Caco-2 (cell line): ENCODE data around the gene HMCN1. TPM values are rescaled to one million over a fixed set of nuclear protein-coding genes. Genes with fewer than 3 reads are reported as not detected.
"Not testable (repeated sequence)": the region's sequence is repeated elsewhere in the genome, so short reads cannot be mapped to it uniquely, and the experiment has no call there.

Experiments
- BruUV-seq: library from RNA; stranded (reverse); fragments of 400-500 nt; replicated peaks from 2 replicates; lab custom pipeline; 2021; lab: Mats Ljungman, UMichigan
- CTCF ChIA-PET: fragments of 300-600 bp; sonication (Branson Sonifier 250); formaldehyde crosslinking; loops from one replicate; lab custom pipeline; 2022; ENCODE audit warnings: antibody characterized with exemption; lab: Charles Lee
- POLR2A ChIA-PET: fragments of 300-600 bp; sonication (Branson Sonifier 250); formaldehyde crosslinking; loops from one replicate; lab custom pipeline; 2022; ENCODE audit warnings: antibody characterized with exemption; lab: Charles Lee
- DNase-seq, 2 experiments: peaks; one replicate each; pipeline versions ENCODE4 v3.0.0 to v3.0.0-alpha.2; 2020 to 2022
- H3K27me3 ChIP-seq: replicated peaks from 2 replicates; pipeline ENCODE4 v1.6.0; 2011; ENCODE audit warnings: low read length; ENCODE audit not compliant: control insufficient read depth, insufficient read depth
- H3K36me3 ChIP-seq: 2 replicates; pipeline ENCODE4 v1.5.1; 2011; ENCODE audit warnings: low read length; ENCODE audit not compliant: control insufficient read depth, insufficient read depth
- H3K4me1 ChIP-seq: fragments of 250-450 bp; sonication (Bioruptor Pico); 2 replicates; pipeline ENCODE4 v1.5.1; 2020; ENCODE audit warnings: mild to moderate bottlenecking
- H3K4me3 ChIP-seq: 2 replicates; pipeline ENCODE4 v1.5.1; 2011; ENCODE audit warnings: low read depth, mild to moderate bottlenecking, control low read depth, low read length
- H3K9me3 ChIP-seq: fragments of 250-450 bp; sonication (Bioruptor Pico); 2 replicates; pipeline ENCODE4 v1.5.1; 2020; ENCODE audit warnings: mild to moderate bottlenecking, moderate library complexity
- H3K27ac Mint-ChIP-seq: one replicate; pipeline ENCODE4 v1.8.0; 2022; ENCODE audit warnings: mixed read lengths; ENCODE audit not compliant: unreplicated experiment
- H3K27me3 Mint-ChIP-seq: one replicate; pipeline ENCODE4 v1.8.0; 2022; ENCODE audit warnings: mixed read lengths; ENCODE audit not compliant: insufficient read depth, unreplicated experiment
- H3K36me3 Mint-ChIP-seq: one replicate; pipeline ENCODE4 v1.8.0; 2022; ENCODE audit warnings: mild to moderate bottlenecking, mixed read lengths; ENCODE audit not compliant: insufficient read depth, unreplicated experiment
- H3K4me1 Mint-ChIP-seq: one replicate; pipeline ENCODE4 v1.8.0; 2022; ENCODE audit warnings: low read depth, mixed read lengths; ENCODE audit not compliant: unreplicated experiment
- H3K4me3 Mint-ChIP-seq: one replicate; pipeline ENCODE4 v1.8.0; 2022; ENCODE audit warnings: mild to moderate bottlenecking, moderate library complexity, mixed read lengths; ENCODE audit not compliant: unreplicated experiment
- H3K9me3 Mint-ChIP-seq: one replicate; pipeline ENCODE4 v1.8.0; 2022; ENCODE audit warnings: mixed read lengths; ENCODE audit not compliant: unreplicated experiment
- intact Hi-C: fragments of 100-400 bp; cut with micrococcal nuclease; formaldehyde crosslinking; loops from one replicate; pipeline ENCODE4 v1.10.0; 2022; ENCODE audit not compliant: unreplicated experiment
- total RNA-seq: library from RNA; stranded (reverse); gene quantifications from 2 replicates; pipeline ENCODE4 v1.2.3, GENCODE V29; 2022
- TF ChIP-seq, protein P1 (sequence below), 2 experiments: fragments of 200-600 bp in 1 of 2; IDR thresholded peaks; 1 replicate in 1 of 2; 2 replicates in 1 of 2; pipeline versions ENCODE4 v1.5.1 to v1.8.0; 2011 to 2022; ENCODE audit warnings: antibody characterized with exemption in 1 of 2, control low read depth in 1 of 2, inconsistent platforms in 1 of 2, low read depth in 1 of 2, low read length in 1 of 2, mild to moderate bottlenecking in 1 of 2, moderate library complexity in 1 of 2; ENCODE audit not compliant: insufficient read depth in 1 of 2, severe bottlenecking in 1 of 2, unreplicated experiment in 1 of 2

HMCN1 gene
- total RNA-seq, 1 experiment from 2014 or later: 0.02 TPM

DNA sequence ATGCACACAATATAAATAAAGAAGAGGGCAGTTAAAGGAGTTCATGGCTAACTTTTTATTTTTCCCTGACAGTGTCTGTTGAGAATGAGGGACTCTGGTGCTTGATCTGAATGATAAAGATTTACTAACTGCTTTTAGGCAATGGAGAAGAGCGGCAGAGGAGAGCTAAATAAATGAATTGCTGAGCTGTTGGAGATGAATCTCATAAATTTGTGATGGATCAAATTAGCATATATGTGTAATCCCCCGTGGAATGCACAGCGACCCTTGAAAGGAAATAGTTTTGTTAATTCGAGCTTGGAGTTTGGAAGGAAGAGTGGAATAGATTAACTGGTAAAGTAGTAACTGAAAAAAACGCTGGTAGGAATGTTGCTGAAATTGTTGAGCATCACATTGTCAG is 40.2 kb downstream of the HMCN1 start:
- no peaks in the 10 kb centered on the region for H3K36me3 ChIP-seq
- Mint-ChIP-seq H3K9me3 (no peaks in the 10 kb centered on the region), H3K36me3 (no peaks in the 10 kb centered on the region), H3K4me3 (no peak overlapping the region), H3K27ac (no peak overlapping the region), H3K4me1 (no peaks in the 10 kb centered on the region), H3K27me3 (peaks cover 2% of the 10 kb centered on the region)
- TF ChIP-seq, protein P1, sequence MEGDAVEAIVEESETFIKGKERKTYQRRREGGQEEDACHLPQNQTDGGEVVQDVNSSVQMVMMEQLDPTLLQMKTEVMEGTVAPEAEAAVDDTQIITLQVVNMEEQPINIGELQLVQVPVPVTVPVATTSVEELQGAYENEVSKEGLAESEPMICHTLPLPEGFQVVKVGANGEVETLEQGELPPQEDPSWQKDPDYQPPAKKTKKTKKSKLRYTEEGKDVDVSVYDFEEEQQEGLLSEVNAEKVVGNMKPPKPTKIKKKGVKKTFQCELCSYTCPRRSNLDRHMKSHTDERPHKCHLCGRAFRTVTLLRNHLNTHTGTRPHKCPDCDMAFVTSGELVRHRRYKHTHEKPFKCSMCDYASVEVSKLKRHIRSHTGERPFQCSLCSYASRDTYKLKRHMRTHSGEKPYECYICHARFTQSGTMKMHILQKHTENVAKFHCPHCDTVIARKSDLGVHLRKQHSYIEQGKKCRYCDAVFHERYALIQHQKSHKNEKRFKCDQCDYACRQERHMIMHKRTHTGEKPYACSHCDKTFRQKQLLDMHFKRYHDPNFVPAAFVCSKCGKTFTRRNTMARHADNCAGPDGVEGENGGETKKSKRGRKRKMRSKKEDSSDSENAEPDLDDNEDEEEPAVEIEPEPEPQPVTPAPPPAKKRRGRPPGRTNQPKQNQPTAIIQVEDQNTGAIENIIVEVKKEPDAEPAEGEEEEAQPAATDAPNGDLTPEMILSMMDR (IDR thresholded peaks at IDR 0.05; ENCODE audit: insufficient read depth in 1 of 2, low read depth in 1 of 2, low read length in 1 of 2, severe bottlenecking in 1 of 2, unreplicated experiment in 1 of 2): no peak
- no peaks in the 10 kb centered on the region for H3K9me3 ChIP-seq
- POLR2A ChIA-PET: interaction anchor here (0.6 kb wide), 1 partner anchor 12 kb away, joined by 3 read pairs; no protein-coding TSS in a partner anchor
- CTCF ChIA-PET: no interaction called here
- DNase-seq: no peak
- no peaks in the 10 kb centered on the region for H3K4me1 ChIP-seq
- H3K4me3 ChIP-seq: no peak overlapping the region
- no TSS peak for BruUV-seq
- H3K27me3 ChIP-seq: no peaks in the 10 kb centered on the region
- intact Hi-C loops: no loop called here

DNA sequence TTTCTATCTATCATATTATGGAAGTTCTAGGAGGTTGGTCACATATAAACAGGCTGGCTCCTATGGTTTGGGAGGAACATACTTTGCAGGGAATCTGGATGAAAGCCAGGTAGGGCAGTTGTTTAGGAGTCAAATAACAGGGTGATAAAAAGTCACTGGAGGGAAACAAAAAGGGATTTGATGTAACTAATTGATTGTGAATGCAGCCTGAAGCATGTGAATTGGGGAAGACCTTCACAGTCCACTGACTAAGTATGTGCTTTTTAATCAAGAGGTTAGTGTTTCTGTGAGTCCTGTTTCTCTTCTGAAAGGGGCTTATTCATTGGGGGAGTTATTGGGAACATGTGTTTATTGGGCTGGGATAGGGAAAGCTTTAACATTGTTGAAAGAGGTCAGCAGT is 41.3 kb downstream of the HMCN1 start:
- no peak for DNase-seq
- Histone ChIP-seq H3K4me1 (no peaks in the 10 kb centered on the region), H3K36me3 (no peaks in the 10 kb centered on the region), H3K27me3 (no peaks in the 10 kb centered on the region), H3K9me3 (no peaks in the 10 kb centered on the region), H3K4me3 (no peak overlapping the region)
- H3K4me3 Mint-ChIP-seq: no peak overlapping the region
- intact Hi-C loops: no loop called here
- H3K4me1 Mint-ChIP-seq: no peaks in the 10 kb centered on the region
- no peaks in the 10 kb centered on the region for H3K36me3 Mint-ChIP-seq
- H3K27me3 Mint-ChIP-seq: peaks cover 2% of the 10 kb centered on the region
- H3K27ac Mint-ChIP-seq: no peak overlapping the region
- H3K9me3 Mint-ChIP-seq: no peaks in the 10 kb centered on the region
- POLR2A ChIA-PET: no interaction called here
- CTCF ChIA-PET: no interaction called here
- TF ChIP-seq, protein P1 (IDR thresholded peaks at IDR 0.05; ENCODE audit: insufficient read depth in 1 of 2, low read depth in 1 of 2, low read length in 1 of 2, severe bottlenecking in 1 of 2, unreplicated experiment in 1 of 2): no peak
- BruUV-seq: no TSS peak

DNA sequence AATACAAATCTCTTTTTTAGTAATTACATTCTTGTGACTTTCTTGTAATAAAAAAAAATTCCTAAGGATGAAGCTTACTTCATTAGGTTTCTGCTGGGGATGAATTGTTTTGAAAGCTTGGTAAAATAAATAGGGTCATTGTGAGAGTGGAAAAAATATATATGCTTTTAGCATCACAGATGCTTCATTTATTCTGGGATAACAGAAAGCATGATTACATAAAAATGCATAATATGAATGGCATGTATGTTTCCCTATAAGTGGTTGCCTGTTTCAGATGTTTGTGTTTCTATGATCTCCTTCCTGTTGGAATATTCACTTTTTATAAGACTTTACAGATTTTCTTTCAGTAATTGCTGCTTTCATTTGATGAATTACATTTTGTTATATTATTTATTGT is 42.3 kb downstream of the HMCN1 start:
- no peak for DNase-seq
- H3K27ac Mint-ChIP-seq: no peak overlapping the region
- CTCF ChIA-PET: no interaction called here
- H3K27me3 ChIP-seq: no peaks in the 10 kb centered on the region
- intact Hi-C loops: no loop called here
- no peaks in the 10 kb centered on the region for H3K9me3 Mint-ChIP-seq
- H3K4me3 Mint-ChIP-seq: no peak overlapping the region
- TF ChIP-seq, protein P1 (IDR thresholded peaks at IDR 0.05; ENCODE audit: insufficient read depth in 1 of 2, low read depth in 1 of 2, low read length in 1 of 2, severe bottlenecking in 1 of 2, unreplicated experiment in 1 of 2): no peak
- no peaks in the 10 kb centered on the region for H3K4me1 Mint-ChIP-seq
- no peaks in the 10 kb centered on the region for H3K9me3 ChIP-seq
- no TSS peak for BruUV-seq
- H3K4me1 ChIP-seq: no peaks in the 10 kb centered on the region
- H3K36me3 Mint-ChIP-seq: no peaks in the 10 kb centered on the region
- H3K27me3 Mint-ChIP-seq: peaks cover 2% of the 10 kb centered on the region
- no peaks in the 10 kb centered on the region for H3K36me3 ChIP-seq
- H3K4me3 ChIP-seq: no peak overlapping the region
- POLR2A ChIA-PET: no interaction called here

DNA sequence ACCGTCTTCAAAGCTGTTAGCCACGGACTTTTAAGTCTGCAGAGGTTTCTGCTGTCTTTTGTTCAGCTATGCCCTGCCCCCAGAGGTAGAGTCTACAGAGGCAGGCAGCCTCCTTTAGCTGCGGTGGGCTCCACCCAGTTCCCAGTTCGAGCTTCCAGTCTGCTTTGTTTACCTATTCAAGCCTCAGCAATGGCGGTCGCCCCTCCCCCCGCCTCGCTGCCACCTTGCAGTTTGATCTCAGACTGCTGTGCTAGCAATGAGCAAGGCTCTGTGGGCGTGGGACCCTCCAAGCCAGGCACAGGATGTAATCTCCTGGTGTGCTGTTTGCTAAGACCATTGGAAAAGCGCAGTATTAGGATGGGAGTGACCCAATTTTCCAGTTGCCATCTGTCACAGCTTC is 49.7 kb downstream of the HMCN1 start:
- CTCF ChIA-PET, BruUV-seq: not testable (repeated sequence)

More for the DNA sequence above, 49.7 kb downstream of the HMCN1 start:
- intact Hi-C loops, H3K27me3 Mint-ChIP-seq, H3K9me3 Mint-ChIP-seq, DNase-seq, H3K4me1 Mint-ChIP-seq, H3K9me3 ChIP-seq, H3K4me3 Mint-ChIP-seq, H3K4me3 ChIP-seq, H3K36me3 ChIP-seq, H3K4me1 ChIP-seq, POLR2A ChIA-PET, H3K36me3 Mint-ChIP-seq, H3K27ac Mint-ChIP-seq, H3K27me3 ChIP-seq: not testable (repeated sequence)
